ENCODE results near the gene RBP3. TPM values are rescaled to one million over a fixed set of nuclear protein-coding genes. Genes with fewer than 3 reads are reported as not detected.

The RBP3 gene
- total RNA-seq, 1 experiment from 2014 or later = not detected

DNA sequence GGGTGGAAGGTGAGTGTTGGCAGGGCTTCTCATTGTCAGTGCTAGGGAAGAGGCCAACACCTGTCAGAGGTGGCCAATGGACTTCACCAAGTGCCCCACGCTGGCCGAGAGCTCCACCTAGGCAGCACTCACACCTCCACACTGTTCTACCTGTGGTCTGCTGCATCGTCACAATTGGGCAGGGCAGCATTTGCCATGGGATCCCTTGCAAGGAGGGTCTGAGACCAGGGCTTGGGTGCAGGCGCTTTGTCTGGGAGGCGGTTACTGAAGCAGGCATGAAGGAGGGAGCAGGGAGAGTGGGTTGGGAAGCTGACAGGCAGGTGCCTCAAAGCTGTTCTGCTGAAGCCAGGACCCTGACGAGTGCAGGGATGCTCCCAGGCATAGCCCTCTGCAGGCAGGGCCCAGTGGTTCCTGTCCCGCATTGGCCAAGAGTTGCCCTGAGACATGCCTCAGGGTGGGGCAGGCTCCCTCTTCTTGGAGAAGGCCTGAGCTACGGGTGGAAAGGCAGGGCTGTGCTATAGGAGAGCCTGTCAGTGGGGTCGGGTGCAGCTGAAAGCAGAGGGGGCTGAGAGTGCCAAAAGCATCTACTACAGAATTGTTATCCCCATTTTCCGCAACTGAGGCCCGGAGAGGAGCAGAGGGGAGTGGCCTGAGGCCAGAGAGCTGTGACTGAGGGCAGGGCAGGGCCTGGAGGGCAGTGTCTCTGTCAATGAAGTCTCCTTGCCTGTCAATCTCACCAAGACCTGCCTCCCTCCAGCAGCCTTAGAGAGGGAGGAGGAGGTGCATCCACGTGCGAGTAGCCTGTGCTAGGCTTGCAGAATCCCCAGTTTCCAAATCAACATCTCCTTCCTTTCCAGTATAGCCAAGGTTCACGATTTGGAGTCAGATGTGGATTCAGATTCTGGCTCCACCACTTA, 4.0 kb downstream of the RBP3 start:
- H3K4me2 ChIP-seq (ENCODE audit: low read length) = no peak overlapping the region
- no peaks in the 10 kb centered on the region for H3K36me3 ChIP-seq (ENCODE audit: control insufficient read depth in 1 of 2, insufficient read depth in 2 of 2, low read length in 2 of 2)
- H3K27me3 ChIP-seq (ENCODE audit: insufficient read depth, low read length) = no peaks in the 10 kb centered on the region
- no peaks in the 10 kb centered on the region for H3K9me3 ChIP-seq (ENCODE audit: control insufficient read depth in 1 of 2, insufficient read depth in 1 of 2, low read depth in 1 of 2, low read length in 2 of 2)
- no peak overlapping the region for H3K9ac ChIP-seq (ENCODE audit: low read length)
- TF ChIP-seq YY1 (IDR thresholded peaks at IDR 0.05; ENCODE audit: extremely low read depth, insufficient replicate concordance, low read depth, low read length) (no peak), SP1 (IDR thresholded peaks at IDR 0.05; ENCODE audit: low read depth) (no peak), TCF7L2 (IDR thresholded peaks at IDR 0.05; ENCODE audit: borderline replicate concordance, extremely low read depth, insufficient read depth, insufficient read length) (no peak), ZFX (IDR thresholded peaks at IDR 0.05) (no peak), SRF (IDR thresholded peaks at IDR 0.05; ENCODE audit: low read depth) (no peak), EZH2phosphoT487 (IDR thresholded peaks at IDR 0.05; ENCODE audit: borderline replicate concordance) (no peak), EGR1 (IDR thresholded peaks at IDR 0.05; ENCODE audit: low read depth) (no peak), POLR2A (IDR thresholded peaks at IDR 0.05; ENCODE audit: borderline replicate concordance, extremely low read depth, insufficient read depth, insufficient read length) (no peak), CBX3 (IDR thresholded peaks at IDR 0.05; ENCODE audit: low read depth) (no peak), JUND (IDR thresholded peaks at IDR 0.05) (no peak), SIN3A (IDR thresholded peaks at IDR 0.05; ENCODE audit: low read depth) (no peak)
- TF ChIP-seq, protein P1, sequence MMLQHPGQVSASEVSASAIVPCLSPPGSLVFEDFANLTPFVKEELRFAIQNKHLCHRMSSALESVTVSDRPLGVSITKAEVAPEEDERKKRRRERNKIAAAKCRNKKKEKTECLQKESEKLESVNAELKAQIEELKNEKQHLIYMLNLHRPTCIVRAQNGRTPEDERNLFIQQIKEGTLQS (IDR thresholded peaks at IDR 0.05) = no peak
- TF ChIP-seq, protein P2, sequence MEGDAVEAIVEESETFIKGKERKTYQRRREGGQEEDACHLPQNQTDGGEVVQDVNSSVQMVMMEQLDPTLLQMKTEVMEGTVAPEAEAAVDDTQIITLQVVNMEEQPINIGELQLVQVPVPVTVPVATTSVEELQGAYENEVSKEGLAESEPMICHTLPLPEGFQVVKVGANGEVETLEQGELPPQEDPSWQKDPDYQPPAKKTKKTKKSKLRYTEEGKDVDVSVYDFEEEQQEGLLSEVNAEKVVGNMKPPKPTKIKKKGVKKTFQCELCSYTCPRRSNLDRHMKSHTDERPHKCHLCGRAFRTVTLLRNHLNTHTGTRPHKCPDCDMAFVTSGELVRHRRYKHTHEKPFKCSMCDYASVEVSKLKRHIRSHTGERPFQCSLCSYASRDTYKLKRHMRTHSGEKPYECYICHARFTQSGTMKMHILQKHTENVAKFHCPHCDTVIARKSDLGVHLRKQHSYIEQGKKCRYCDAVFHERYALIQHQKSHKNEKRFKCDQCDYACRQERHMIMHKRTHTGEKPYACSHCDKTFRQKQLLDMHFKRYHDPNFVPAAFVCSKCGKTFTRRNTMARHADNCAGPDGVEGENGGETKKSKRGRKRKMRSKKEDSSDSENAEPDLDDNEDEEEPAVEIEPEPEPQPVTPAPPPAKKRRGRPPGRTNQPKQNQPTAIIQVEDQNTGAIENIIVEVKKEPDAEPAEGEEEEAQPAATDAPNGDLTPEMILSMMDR (IDR thresholded peaks at IDR 0.05 in 2 of 3, conservative IDR thresholded peaks at IDR 0.05 in 1 of 3; ENCODE audit: borderline replicate concordance in 1 of 3, insufficient read depth in 1 of 3, low read depth in 2 of 3, low read length in 2 of 3) = no peak
- ChIA-PET RAD21 (ENCODE audit: low non-redundant PET in 1 of 2, low total read pairs in 2 of 2, uncharacterized antibody in 2 of 2, unreplicated experiment in 2 of 2) (interaction anchor here in 1 of 2 experiments (0.7 kb wide), 1 partner anchor 88 kb away, joined by 3 read pairs; no protein-coding TSS in a partner anchor), CTCF (interaction anchor here (1.9 kb wide), 1 partner anchor 12 kb away, joined by 7 read pairs; no protein-coding TSS in a partner anchor), POLR2A (no interaction called here)
- no peaks in the 10 kb centered on the region for H3K9me2 ChIP-seq (ENCODE audit: insufficient read depth)
- ATAC-seq = no peak
- H3K27ac ChIP-seq (ENCODE audit: low read depth, low read length) = no peak overlapping the region
- intact Hi-C loops (cut with micrococcal nuclease) = no loop called here
- no peak overlapping the region for H2AFZ ChIP-seq (ENCODE audit: low read depth, low read length, poor library complexity, severe bottlenecking)
- no peak overlapping the region for H3K4me3 ChIP-seq (replicated peaks in 1 of 2; ENCODE audit: low read depth in 1 of 2, low read length in 2 of 2)
- BruUV-seq (replicated peaks) = no TSS peak
- no peaks in the 10 kb centered on the region for H3K79me2 ChIP-seq (ENCODE audit: insufficient read depth, low read length)
- no peaks in the 10 kb centered on the region for H3K4me1 ChIP-seq (ENCODE audit: control insufficient read depth in 1 of 2, insufficient read depth in 2 of 2, low read length in 2 of 2)
- DNase-seq (ENCODE audit: low read depth, low spot score) = no peak
- no peaks in the 10 kb centered on the region for H4K20me1 ChIP-seq (ENCODE audit: insufficient read depth)
